Breast epithelium (tissue), 4 donors: Measurements from ENCODE around the gene JCHAIN. TPM values are rescaled to one million over a fixed set of nuclear protein-coding genes. Genes with fewer than 3 reads are reported as not detected.

ENCODE experiments used
- DNase-seq, 2 donors: peaks; one replicate each; pipeline ENCODE4 v3.0.0-alpha.2; 2019; ENCODE audit warnings: low spot score in 2 of 2
- H3K27ac ChIP-seq, 2 donors: fragments of 200-600 bp; sonication (generic) in 1 of 2; one replicate each; pipeline ENCODE4 v1.5.1; 2016 to 2019; ENCODE audit warnings: mild to moderate bottlenecking in 1 of 2
- H3K27me3 ChIP-seq, 2 donors: fragments of 200-600 bp; sonication (generic) in 1 of 2; one replicate each; pipeline versions ENCODE4 v1.5.1 to v1.6.0; 2017 to 2019; ENCODE audit warnings: control low read depth in 1 of 2, mild to moderate bottlenecking in 1 of 2
- H3K36me3 ChIP-seq: fragments of 200-600 bp; one replicate; pipeline ENCODE4 v1.5.1; 2019
- H3K4me1 ChIP-seq, 2 donors: fragments of 200-600 bp; sonication (generic); one replicate each; pipeline ENCODE4 v1.5.1; 2016 to 2019; ENCODE audit warnings: control low read depth in 1 of 2
- H3K4me3 ChIP-seq, 3 donors: fragments of 200-600 bp; sonication (generic); 1 replicate in 2 of 3; 2 replicates in 1 of 3; pipeline ENCODE4 v1.5.1; 2016 to 2019; ENCODE audit warnings: mild to moderate bottlenecking in 3 of 3, moderate library complexity in 2 of 3
- H3K9me3 ChIP-seq, 2 donors: fragments of 200-600 bp; sonication (generic) in 1 of 2; one replicate each; pipeline ENCODE4 v1.5.1; 2016 to 2019; ENCODE audit warnings: control low read depth in 1 of 2
- POLR2A ChIP-seq: fragments of 450-650 bp; IDR thresholded peaks from one replicate; pipeline ENCODE4 v1.6.1; 2016; ENCODE audit warnings: antibody characterized with exemption, mild to moderate bottlenecking, moderate library complexity
- POLR2AphosphoS5 ChIP-seq, 3 donors: sonication (generic); formaldehyde crosslinking; IDR thresholded peaks; one replicate each; pipeline ENCODE4 v1.6.1; 2017; ENCODE audit warnings: antibody characterized with exemption in 3 of 3
- intact Hi-C: fragments of 100-400 bp; cut with DNase I; formaldehyde crosslinking; loops from one replicate; pipeline ENCODE4 v1.15.1; 2023; ENCODE audit warnings: low total_unique reads
- total RNA-seq, 3 donors: library from RNA; depleted of rRNA; stranded (reverse); fragments of >200 nt; gene quantifications; one replicate each; pipeline ENCODE4 v1.1.0, GENCODE V29; 2016
- TF ChIP-seq, protein P1 (sequence below), 3 donors: fragments of 450-650 bp; IDR thresholded peaks; one replicate each; pipeline ENCODE4 v1.5.1; 2016 to 2017; ENCODE audit warnings: antibody characterized with exemption in 3 of 3, mild to moderate bottlenecking in 3 of 3, moderate library complexity in 3 of 3

Gene JCHAIN
- total RNA-seq, 3 donors from 2014 or later, result 10.1 to 700 (median 337) TPM

DNA sequence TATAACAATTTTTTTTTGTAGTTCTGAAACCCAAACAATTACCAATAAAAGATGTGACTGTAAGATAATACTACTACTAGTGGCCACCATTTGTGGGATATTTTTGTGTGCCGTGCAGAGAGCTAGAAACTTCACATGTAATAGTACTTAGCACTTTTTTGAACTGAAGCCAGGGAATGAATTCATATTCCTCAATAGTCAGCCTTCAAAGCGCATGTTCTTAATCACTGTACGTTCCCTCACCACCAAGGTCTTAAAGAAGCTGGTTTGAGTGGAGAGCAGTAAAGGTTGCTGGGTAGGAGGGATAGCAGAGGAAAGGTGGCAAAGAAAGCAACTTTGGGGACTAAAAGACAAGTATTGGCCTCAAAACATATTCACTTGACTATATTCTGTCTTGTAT is 45.8 kb upstream of the JCHAIN start:
- Histone ChIP-seq H3K9me3 (no peaks in the 10 kb centered on the region), H3K36me3 (no peaks in the 10 kb centered on the region), H3K27me3 (no peaks in the 10 kb centered on the region), H3K27ac (no peak overlapping the region), H3K4me1 (no peaks in the 10 kb centered on the region), H3K4me3 (no peak overlapping the region)
- intact Hi-C loops, result no loop called here
- DNase-seq, result no peak
- TF ChIP-seq POLR2A (no peak), POLR2AphosphoS5 (IDR thresholded peaks at IDR 0.05) (no peak)
- TF ChIP-seq, protein P1, sequence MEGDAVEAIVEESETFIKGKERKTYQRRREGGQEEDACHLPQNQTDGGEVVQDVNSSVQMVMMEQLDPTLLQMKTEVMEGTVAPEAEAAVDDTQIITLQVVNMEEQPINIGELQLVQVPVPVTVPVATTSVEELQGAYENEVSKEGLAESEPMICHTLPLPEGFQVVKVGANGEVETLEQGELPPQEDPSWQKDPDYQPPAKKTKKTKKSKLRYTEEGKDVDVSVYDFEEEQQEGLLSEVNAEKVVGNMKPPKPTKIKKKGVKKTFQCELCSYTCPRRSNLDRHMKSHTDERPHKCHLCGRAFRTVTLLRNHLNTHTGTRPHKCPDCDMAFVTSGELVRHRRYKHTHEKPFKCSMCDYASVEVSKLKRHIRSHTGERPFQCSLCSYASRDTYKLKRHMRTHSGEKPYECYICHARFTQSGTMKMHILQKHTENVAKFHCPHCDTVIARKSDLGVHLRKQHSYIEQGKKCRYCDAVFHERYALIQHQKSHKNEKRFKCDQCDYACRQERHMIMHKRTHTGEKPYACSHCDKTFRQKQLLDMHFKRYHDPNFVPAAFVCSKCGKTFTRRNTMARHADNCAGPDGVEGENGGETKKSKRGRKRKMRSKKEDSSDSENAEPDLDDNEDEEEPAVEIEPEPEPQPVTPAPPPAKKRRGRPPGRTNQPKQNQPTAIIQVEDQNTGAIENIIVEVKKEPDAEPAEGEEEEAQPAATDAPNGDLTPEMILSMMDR (IDR thresholded peaks at IDR 0.05), result no peak

DNA sequence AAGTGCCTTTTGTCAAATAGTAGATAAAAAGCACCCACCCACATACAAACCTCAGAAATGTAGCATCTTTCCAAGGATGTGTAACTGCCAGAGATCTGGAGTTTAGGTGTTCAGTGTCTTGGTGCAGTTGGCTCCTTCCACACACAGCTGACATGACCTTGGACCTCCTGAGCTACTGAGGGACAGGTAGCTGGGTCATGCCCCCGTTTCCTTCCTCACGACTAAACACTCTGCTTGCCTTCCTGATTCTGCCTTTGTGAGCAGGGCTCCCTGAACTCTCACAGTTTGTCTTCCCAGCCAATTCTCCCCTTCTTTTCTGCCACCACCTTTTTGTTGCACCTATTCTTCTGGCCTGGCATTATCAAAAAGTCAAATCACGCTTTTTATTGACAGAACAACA is 45.3 kb upstream of the JCHAIN start:
- intact Hi-C loops, result no loop called here
- Histone ChIP-seq H3K27ac (no peak overlapping the region), H3K27me3 (no peaks in the 10 kb centered on the region), H3K9me3 (no peaks in the 10 kb centered on the region), H3K4me3 (no peak overlapping the region), H3K36me3 (no peaks in the 10 kb centered on the region), H3K4me1 (no peaks in the 10 kb centered on the region)
- TF ChIP-seq, protein P1 (IDR thresholded peaks at IDR 0.05), result no peak
- TF ChIP-seq POLR2AphosphoS5 (IDR thresholded peaks at IDR 0.05), result no peak
- TF ChIP-seq POLR2A, result no peak
- DNase-seq, result no peak

DNA sequence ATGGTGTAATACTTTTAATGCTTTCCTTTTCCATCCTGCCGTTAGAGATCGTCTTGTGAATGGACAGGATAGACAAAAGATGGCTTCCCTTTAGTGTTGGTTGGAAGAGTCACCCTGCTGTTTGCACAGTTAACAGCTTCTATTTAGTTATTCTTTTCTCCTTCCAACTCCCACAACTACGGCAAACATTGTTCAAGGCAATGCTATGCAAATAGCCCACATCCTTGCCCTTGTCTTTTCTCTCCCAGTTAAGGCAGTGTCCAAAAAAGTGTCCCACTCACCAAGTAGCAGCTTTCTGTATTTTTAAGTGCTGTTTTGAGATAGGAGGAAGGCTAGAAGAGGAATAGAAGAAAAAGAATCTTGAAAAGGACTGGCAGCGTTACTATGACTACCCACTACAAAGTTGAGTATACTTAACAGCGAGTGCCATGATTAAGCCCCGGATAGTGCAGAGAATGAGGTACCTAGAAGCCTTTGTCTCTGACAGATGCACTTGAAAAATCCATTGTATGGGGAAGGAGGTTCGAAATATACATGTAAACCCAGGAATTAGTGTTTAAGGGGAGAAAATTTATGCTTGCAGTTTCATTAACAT is 43.4 kb upstream of the JCHAIN start:
- Histone ChIP-seq H3K27me3 (no peaks in the 10 kb centered on the region), H3K9me3 (no peaks in the 10 kb centered on the region), H3K27ac (peak overlapping the region in 1 of 2 donors; percentile 0), H3K4me1 (no peaks in the 10 kb centered on the region), H3K4me3 (no peak overlapping the region), H3K36me3 (no peaks in the 10 kb centered on the region)
- intact Hi-C loops, result no loop called here
- no peak for DNase-seq
- no peak for TF ChIP-seq POLR2AphosphoS5 (IDR thresholded peaks at IDR 0.05)
- TF ChIP-seq, protein P1 (IDR thresholded peaks at IDR 0.05), result no peak
- TF ChIP-seq POLR2A, result no peak

DNA sequence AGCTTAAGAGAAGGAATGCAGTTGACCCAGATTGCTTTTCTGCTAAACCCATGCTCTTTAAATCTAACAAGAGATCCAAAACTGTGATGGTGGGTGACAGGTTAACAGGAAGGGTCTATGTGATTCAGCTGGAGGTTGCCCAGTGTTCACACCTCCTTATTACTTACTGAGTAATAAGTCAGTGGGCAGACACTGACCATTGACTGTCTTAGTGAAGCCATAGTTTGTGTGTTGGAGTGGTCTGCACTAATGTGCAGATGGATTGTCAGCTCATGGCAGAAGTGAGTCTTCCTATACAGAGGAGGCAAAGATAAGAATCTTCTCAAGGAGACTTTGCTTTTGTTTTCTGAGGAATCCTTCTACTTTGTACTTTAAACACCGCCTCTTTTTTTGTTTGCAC is 40.2 kb upstream of the JCHAIN start:
- TF ChIP-seq POLR2AphosphoS5 (IDR thresholded peaks at IDR 0.05), result no peak
- TF ChIP-seq, protein P1 (IDR thresholded peaks at IDR 0.05), result no peak
- no peaks in the 10 kb centered on the region for H3K36me3 ChIP-seq
- DNase-seq, result no peak
- H3K27ac ChIP-seq, result peak overlapping the region; percentile 94 to 98
- no peaks in the 10 kb centered on the region for H3K9me3 ChIP-seq
- no peaks in the 10 kb centered on the region for H3K4me1 ChIP-seq
- intact Hi-C loops, result no loop called here
- no peaks in the 10 kb centered on the region for H3K27me3 ChIP-seq
- H3K4me3 ChIP-seq, result peak overlapping the region; percentile 86 to 92 (median 87)

DNA sequence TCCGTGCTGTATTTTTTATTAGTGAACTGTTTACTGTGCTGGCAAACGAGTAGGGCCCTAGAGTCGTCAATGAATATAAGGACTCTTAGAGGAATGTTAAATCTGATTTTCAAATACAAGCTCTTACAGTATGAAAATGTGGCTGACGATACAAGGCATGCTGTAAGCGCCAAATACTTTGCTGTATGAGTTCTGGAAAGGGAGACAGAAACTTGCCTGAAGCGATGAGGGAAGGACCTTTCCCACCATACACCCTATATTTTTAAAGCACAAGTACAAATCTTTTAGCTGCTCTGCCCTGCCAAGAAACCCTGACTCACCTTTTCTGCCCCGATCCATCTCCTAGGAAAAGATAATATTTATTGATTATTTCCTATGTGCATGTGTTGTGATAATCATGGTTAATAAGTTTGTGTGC is 39.7 kb upstream of the JCHAIN start:
- no peaks in the 10 kb centered on the region for H3K4me1 ChIP-seq
- H3K27ac ChIP-seq, result peak overlapping the region; percentile 94 to 98
- intact Hi-C loops, result no loop called here
- H3K36me3 ChIP-seq, result no peaks in the 10 kb centered on the region
- H3K27me3 ChIP-seq, result no peaks in the 10 kb centered on the region
- no peaks in the 10 kb centered on the region for H3K9me3 ChIP-seq
- TF ChIP-seq, protein P1 (IDR thresholded peaks at IDR 0.05), result no peak
- no peak for TF ChIP-seq POLR2AphosphoS5 (IDR thresholded peaks at IDR 0.05)
- TF ChIP-seq POLR2A, result no peak
- H3K4me3 ChIP-seq, result peak overlapping the region; percentile 86 to 92 (median 87)
- DNase-seq, result no peak
